GM13976 (cell line): ENCODE data around the gene PRRX2.
"Not testable (repeated sequence)": the region's sequence is repeated elsewhere in the genome, so short reads cannot be mapped to it uniquely, and the experiment has no call there.

ENCODE experiments used
- DNase-seq: peaks from one replicate; pipeline ENCODE4 v3.0.0; 2012; ENCODE audit warnings: low spot score
- CTCF ChIP-seq: IDR thresholded peaks from 2 replicates; pipeline ENCODE4 v1.5.1; 2012; ENCODE audit warnings: borderline replicate concordance, mild to moderate bottlenecking; ENCODE audit not compliant: insufficient read depth; ENCODE audit errors: extremely low read depth, missing control alignments, control extremely low read depth
- in situ Hi-C: fragments of 300-500 bp; cut with MboI; formaldehyde crosslinking; loops from one replicate; pipeline ENCODE4 v1.12.0; 2022; ENCODE audit warnings: low sequenced_read_pairs, mixed read lengths, inconsistent platforms; ENCODE audit not compliant: unreplicated experiment

PRRX2 gene

GRCh38 chr9:129759319-129759718 lies 93.9 kb downstream of the PRRX2 start:
- no peak for DNase-seq
- TF ChIP-seq CTCF, result no peak
- in situ Hi-C loops, result no loop called here

GRCh38 chr9:129759804-129760502 lies 94.5 kb downstream of the PRRX2 start:
- no peak for TF ChIP-seq CTCF
- in situ Hi-C loops, result no loop called here

GRCh38 chr9:129760784-129761183 lies 95.3 kb downstream of the PRRX2 start:
- in situ Hi-C loops, result not testable (repeated sequence)

More at GRCh38 chr9:129759804-129760502, 94.5 kb downstream of the PRRX2 start:
- DNase-seq, result no peak

GRCh38 chr9:129761293-129761900 lies 96.0 kb downstream of the PRRX2 start:
- in situ Hi-C loops, result no loop called here
- no peak for DNase-seq
- TF ChIP-seq CTCF, result no peak

More at GRCh38 chr9:129760784-129761183, 95.3 kb downstream of the PRRX2 start:
- DNase-seq, result not testable (repeated sequence)

- in situ Hi-C loops, result no loop called here
- no peak for TF ChIP-seq CTCF
- no peak for DNase-seq
Observed at GRCh38 chr9:129761901-129762369, 96.5 kb downstream of the PRRX2 start.

- in situ Hi-C loops, DNase-seq: not testable (repeated sequence)
Observed at GRCh38 chr9:129762370-129762984, 97.0 kb downstream of the PRRX2 start.

GRCh38 chr9:129762985-129763926 lies 97.8 kb downstream of the PRRX2 start:
- TF ChIP-seq CTCF, result no peak
- in situ Hi-C loops, result no loop called here
- no peak for DNase-seq
